Mammary epithelial cell (primary cell): ENCODE data around the gene CD8B.
"Not testable (repeated sequence)": the region's sequence is repeated elsewhere in the genome, so short reads cannot be mapped to it uniquely, and the experiment has no call there.

Experiments used
- CTCF ChIP-seq, 2 donors: IDR thresholded peaks in 1 of 2; conservative IDR thresholded peaks in 1 of 2; 2 replicates each; pipeline ENCODE4 v1.5.1; 2011 to 2012; ENCODE audit warnings: inconsistent platforms in 2 of 2, low read length in 2 of 2, mild to moderate bottlenecking in 2 of 2, control low read depth in 1 of 2, low read depth in 1 of 2; ENCODE audit not compliant: insufficient read depth in 1 of 2; ENCODE audit errors: extremely low read depth in 1 of 2
- EZH2 ChIP-seq: IDR thresholded peaks from 2 replicates; pipeline ENCODE4 v1.6.1; 2012; ENCODE audit warnings: low read length, inconsistent platforms, borderline replicate concordance

- TF ChIP-seq CTCF (conservative IDR thresholded peaks at IDR 0.05 in 1 of 2, IDR thresholded peaks at IDR 0.05 in 1 of 2; ENCODE audit: extremely low read depth in 1 of 2, insufficient read depth in 1 of 2, low read depth in 1 of 2, low read length in 2 of 2); EZH2: not testable (repeated sequence)
Measured at GRCh38 chr2:86868895-86869468, 7.3 kb upstream of the CD8B start.
